Calu3 (cell line): ENCODE data around the gene UIMC1. TPM values are rescaled to one million over a fixed set of nuclear protein-coding genes. Genes with fewer than 3 reads are reported as not detected.

Source experiments
- BruUV-seq: library from RNA; stranded (reverse); fragments of 400-500 nt; replicated peaks from 2 replicates; lab custom pipeline; 2021; lab: Mats Ljungman, UMichigan
- CTCF ChIA-PET: fragments of 300-600 bp; sonication (Branson Sonifier 250); formaldehyde crosslinking; loops from one replicate; lab custom pipeline; 2022; ENCODE audit warnings: antibody characterized with exemption; lab: Charles Lee
- DNase-seq: peaks from one replicate; pipeline ENCODE4 v3.0.0; 2022
- H3K27ac Mint-ChIP-seq: one replicate; pipeline ENCODE4 v1.8.0; 2022; ENCODE audit warnings: mixed read lengths; ENCODE audit not compliant: unreplicated experiment
- H3K27me3 Mint-ChIP-seq: one replicate; pipeline ENCODE4 v1.8.0; 2022; ENCODE audit warnings: mixed read lengths; ENCODE audit not compliant: unreplicated experiment
- H3K36me3 Mint-ChIP-seq: one replicate; pipeline ENCODE4 v1.8.0; 2022; ENCODE audit warnings: mild to moderate bottlenecking, moderate library complexity, mixed read lengths; ENCODE audit not compliant: insufficient read depth, unreplicated experiment
- H3K4me1 Mint-ChIP-seq: one replicate; pipeline ENCODE4 v1.8.0; 2022; ENCODE audit warnings: mild to moderate bottlenecking, low read depth, mixed read lengths; ENCODE audit not compliant: unreplicated experiment
- H3K4me3 Mint-ChIP-seq: one replicate; pipeline ENCODE4 v1.8.0; 2022; ENCODE audit warnings: mild to moderate bottlenecking, low read depth, moderate library complexity, mixed read lengths; ENCODE audit not compliant: unreplicated experiment
- H3K9me3 Mint-ChIP-seq: one replicate; pipeline ENCODE4 v1.8.0; 2022; ENCODE audit warnings: low read depth, mixed read lengths; ENCODE audit not compliant: unreplicated experiment
- CTCF ChIP-seq: fragments of 200-600 bp; IDR thresholded peaks from one replicate; pipeline ENCODE4 v1.8.0; 2022; ENCODE audit warnings: antibody characterized with exemption; ENCODE audit not compliant: unreplicated experiment
- intact Hi-C: fragments of 100-400 bp; cut with micrococcal nuclease; formaldehyde crosslinking; loops from one replicate; pipeline ENCODE4 v1.10.0; 2022; ENCODE audit not compliant: unreplicated experiment
- total RNA-seq: library from RNA; stranded (reverse); gene quantifications from 2 replicates; pipeline ENCODE4 v1.2.3, GENCODE V29; 2022

Gene UIMC1
- total RNA-seq, 1 experiment from 2014 or later = 51.3 TPM

GRCh38 chr5:176948458-176948857 lies 58.1 kb downstream of the UIMC1 start:
- TF ChIP-seq CTCF = no peak
- DNase-seq = no peak
- peaks cover 8% of the 10 kb centered on the region for H3K4me1 Mint-ChIP-seq
- CTCF ChIA-PET = interaction anchor here (0.6 to 0.7 kb wide), 2 partner anchors 180 to 255 kb away, joined by 3 read pairs; no protein-coding TSS in a partner anchor
- H3K9me3 Mint-ChIP-seq = no peaks in the 10 kb centered on the region
- H3K27ac Mint-ChIP-seq = no peak overlapping the region
- H3K36me3 Mint-ChIP-seq = peaks cover 33% of the 10 kb centered on the region
- H3K27me3 Mint-ChIP-seq = no peaks in the 10 kb centered on the region
- no peak overlapping the region for H3K4me3 Mint-ChIP-seq
- intact Hi-C loops = no loop called here
- BruUV-seq = no TSS peak

- H3K4me3 Mint-ChIP-seq = no peak overlapping the region
- no peak for TF ChIP-seq CTCF
- H3K27ac Mint-ChIP-seq = no peak overlapping the region
- peaks cover 33% of the 10 kb centered on the region for H3K36me3 Mint-ChIP-seq
- CTCF ChIA-PET = interaction anchor here (0.6 to 0.7 kb wide), 2 partner anchors 23 to 181 kb away, joined by 3 read pairs; no protein-coding TSS in a partner anchor
- no TSS peak for BruUV-seq
- no peaks in the 10 kb centered on the region for H3K27me3 Mint-ChIP-seq
- H3K4me1 Mint-ChIP-seq = peaks cover 8% of the 10 kb centered on the region
- intact Hi-C loops = no loop called here
- no peaks in the 10 kb centered on the region for H3K9me3 Mint-ChIP-seq
- no peak for DNase-seq
Measured at GRCh38 chr5:176947847-176948246, 58.7 kb downstream of the UIMC1 start.

DNA sequence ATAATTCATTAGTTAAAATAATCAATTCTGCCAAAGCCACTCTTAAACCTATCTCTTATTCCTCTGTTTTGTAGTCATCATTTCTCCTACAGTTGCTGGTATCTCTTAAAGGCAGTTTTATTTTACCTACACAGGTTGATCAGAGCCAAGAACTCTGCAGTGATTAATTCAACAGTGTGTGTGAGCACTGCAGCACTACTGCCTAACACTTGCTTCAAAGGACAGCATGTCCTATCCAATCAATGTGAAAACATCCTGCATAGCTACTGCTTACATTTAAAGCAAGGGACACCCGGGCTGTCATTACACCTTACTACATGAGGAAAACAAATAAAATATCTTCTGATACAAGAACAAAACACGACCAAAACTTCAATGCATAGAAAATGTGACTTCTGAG lies 62.3 kb downstream of the UIMC1 start:
- Mint-ChIP-seq H3K36me3 (peaks cover 29% of the 10 kb centered on the region), H3K4me1 (peaks cover 8% of the 10 kb centered on the region), H3K27ac (no peak overlapping the region), H3K4me3 (no peak overlapping the region), H3K27me3 (no peaks in the 10 kb centered on the region), H3K9me3 (no peaks in the 10 kb centered on the region)
- no TSS peak for BruUV-seq
- intact Hi-C loops = no loop called here
- DNase-seq = no peak
- no peak for TF ChIP-seq CTCF
- CTCF ChIA-PET = no interaction called here

- no peak overlapping the region for H3K4me3 Mint-ChIP-seq
- H3K4me1 Mint-ChIP-seq = peaks cover 8% of the 10 kb centered on the region
- H3K27ac Mint-ChIP-seq = no peak overlapping the region
- DNase-seq = no peak
- CTCF ChIA-PET = no interaction called here
- no peaks in the 10 kb centered on the region for H3K27me3 Mint-ChIP-seq
- no TSS peak for BruUV-seq
- peaks cover 29% of the 10 kb centered on the region for H3K36me3 Mint-ChIP-seq
- no peaks in the 10 kb centered on the region for H3K9me3 Mint-ChIP-seq
- no peak for TF ChIP-seq CTCF
- intact Hi-C loops = no loop called here
Measured at GRCh38 chr5:176943816-176944215, 62.8 kb downstream of the UIMC1 start.
